ENCODE measurements around the gene CREB3L2.

DNA sequence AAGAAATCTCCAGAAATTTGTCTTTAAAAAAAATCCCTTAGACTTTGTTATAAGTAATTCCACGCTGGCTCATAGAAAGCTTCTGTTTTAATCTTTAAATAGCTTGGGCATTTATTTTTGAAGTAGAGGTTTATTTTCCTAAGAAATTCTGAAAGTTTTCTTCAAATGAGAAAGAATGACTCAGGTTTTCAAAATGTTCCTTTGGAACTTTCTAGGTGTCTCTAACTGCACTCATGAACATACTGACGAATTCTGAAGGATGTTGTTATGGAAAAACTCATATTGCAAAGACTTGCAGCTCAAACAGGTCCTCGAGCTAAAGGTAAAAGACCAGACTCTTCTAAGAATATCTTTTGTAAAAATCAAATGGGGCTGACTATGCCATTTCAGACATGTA is 165.8 kb downstream of the CREB3L2 start:
- no peak for TF ChIP-seq EZH2 (IDR thresholded peaks at IDR 0.05; ENCODE audit: low read depth)
- TF ChIP-seq, protein P1, sequence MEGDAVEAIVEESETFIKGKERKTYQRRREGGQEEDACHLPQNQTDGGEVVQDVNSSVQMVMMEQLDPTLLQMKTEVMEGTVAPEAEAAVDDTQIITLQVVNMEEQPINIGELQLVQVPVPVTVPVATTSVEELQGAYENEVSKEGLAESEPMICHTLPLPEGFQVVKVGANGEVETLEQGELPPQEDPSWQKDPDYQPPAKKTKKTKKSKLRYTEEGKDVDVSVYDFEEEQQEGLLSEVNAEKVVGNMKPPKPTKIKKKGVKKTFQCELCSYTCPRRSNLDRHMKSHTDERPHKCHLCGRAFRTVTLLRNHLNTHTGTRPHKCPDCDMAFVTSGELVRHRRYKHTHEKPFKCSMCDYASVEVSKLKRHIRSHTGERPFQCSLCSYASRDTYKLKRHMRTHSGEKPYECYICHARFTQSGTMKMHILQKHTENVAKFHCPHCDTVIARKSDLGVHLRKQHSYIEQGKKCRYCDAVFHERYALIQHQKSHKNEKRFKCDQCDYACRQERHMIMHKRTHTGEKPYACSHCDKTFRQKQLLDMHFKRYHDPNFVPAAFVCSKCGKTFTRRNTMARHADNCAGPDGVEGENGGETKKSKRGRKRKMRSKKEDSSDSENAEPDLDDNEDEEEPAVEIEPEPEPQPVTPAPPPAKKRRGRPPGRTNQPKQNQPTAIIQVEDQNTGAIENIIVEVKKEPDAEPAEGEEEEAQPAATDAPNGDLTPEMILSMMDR (conservative IDR thresholded peaks at IDR 0.05) = no peak

Measured in PC-9 (cell line).